ENCODE results near the gene MAP4K4.
A peak's percentile ranks its signal among the peaks of the same experiment; 100 is the strongest.

MAP4K4 gene

DNA sequence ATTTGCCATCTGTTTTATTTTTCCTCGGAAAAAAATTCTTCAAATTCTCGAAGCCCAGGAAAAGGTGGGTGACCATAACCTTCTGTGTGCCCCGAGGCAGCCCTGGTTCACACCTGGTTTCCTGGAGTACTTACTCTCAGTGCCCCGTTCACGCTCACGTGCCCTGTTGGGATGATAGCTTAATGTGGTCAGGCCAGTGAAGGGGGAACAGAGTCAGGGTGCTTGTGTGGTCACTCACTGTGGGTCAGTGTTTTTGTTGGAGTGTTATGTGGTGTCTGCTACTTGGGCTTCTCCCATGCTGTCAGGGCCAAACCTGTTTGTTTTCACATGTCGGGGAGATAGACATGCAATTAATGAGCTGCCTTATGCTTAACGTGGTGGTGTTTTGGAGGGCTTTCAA is 78.1 kb downstream of the MAP4K4 start:
- DNase-seq, result no peak
- intact Hi-C loops (cut with DNase I), result loop anchor here (10.0 kb wide), 1 partner anchor 49 kb away; no protein-coding TSS in a partner anchor

DNA sequence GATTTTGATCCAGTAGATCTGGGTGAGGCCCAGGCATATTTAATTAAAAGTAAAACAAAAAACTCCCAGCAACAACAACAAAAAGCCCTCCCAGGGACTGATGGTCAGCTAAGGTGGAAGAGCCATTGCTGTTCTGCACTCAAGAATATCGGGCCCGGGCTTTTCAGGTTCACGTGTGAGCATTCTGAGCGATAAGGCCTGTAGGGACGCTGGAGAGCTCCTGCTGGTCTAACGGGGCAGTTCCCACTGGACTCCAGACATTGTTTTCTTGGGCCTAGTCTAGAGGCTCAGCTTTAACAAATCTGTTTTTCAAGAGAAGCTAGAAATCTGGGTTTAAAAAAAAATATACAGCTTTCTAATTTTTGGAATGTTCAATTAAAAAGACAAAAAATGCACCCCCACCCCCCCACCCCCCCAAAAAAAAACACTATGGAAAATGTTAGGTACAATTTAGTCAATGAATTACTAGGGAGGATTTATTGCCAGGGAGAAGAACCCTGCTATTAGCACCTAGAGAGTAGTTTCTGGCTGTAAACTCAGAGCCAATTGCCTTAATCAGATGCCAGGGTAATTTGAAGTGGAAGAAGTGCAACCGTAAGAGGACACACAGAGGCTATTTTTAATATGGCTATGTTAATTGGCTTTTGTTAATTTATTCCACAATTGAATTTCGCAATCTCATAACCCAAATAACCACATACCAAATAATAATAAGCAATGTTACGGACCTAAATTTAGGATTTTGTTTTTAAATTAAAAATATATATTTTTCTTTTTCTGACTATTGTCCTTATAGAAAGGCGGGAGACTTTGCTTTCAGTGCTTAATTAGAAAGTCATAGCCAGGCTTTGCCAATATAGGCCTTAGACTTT is 78.9 kb downstream of the MAP4K4 start:
- intact Hi-C loops (cut with DNase I), result loop anchor here (10.0 kb wide), 1 partner anchor 48 kb away; no protein-coding TSS in a partner anchor
- DNase-seq, result peak in 5 of 42 donors; percentile 33 to 73 (median 43)

DNA sequence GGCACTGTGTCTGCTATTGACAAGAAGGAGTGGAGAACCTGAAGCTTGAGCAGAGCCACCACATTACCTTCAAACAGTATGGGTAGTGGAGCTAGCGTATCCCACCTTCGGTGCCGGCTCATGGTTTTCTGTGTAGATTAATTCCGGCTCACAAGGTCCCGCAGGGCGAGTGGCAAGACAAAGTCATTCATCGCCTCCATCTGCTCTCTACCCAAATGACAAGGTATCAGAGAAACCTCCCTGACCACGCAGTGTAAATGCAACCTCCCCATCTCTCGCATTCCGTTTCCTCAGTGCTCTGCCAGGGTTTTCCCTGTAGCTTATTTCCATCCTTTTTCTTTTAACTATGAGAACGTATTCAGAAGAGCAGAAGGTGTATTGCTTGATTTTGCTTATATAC is 79.8 kb downstream of the MAP4K4 start:
- intact Hi-C loops (cut with DNase I), result loop anchor here (10.0 kb wide), 1 partner anchor 47 kb away; no protein-coding TSS in a partner anchor
- no peak for DNase-seq

DNA sequence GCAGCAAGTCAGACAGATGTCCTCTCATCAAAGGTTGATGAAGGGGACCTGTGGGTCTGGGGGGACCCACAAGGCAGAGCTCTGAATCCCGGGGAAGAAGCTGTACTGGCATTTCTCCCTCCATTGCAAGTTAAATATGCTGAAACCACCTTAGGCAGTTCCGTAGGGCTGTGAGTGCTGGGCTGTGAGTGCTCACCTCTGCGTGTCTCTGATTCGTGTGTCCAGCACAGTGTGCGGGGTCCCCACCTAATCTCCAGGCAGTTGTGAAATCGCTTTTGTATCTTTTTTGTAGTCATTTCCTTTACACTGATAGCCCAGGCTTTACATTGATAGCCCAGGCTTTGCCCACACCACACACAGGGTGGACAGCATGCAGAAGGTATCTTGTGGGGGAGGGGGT is 80.6 kb downstream of the MAP4K4 start:
- intact Hi-C loops (cut with DNase I), result loop anchor here (10.0 kb wide), 1 partner anchor 47 kb away; no protein-coding TSS in a partner anchor
- DNase-seq, result no peak

GRCh38 chr2:101779190-101779589 is 81.7 kb downstream of the MAP4K4 start:
- intact Hi-C loops (cut with DNase I), result loop anchor here (10.0 kb wide), 1 partner anchor 46 kb away; no protein-coding TSS in a partner anchor
- DNase-seq, result no peak

- intact Hi-C loops (cut with DNase I), result loop anchor here (5.0 to 10.0 kb wide), 2 partner anchors 45 to 82 kb away; partner anchors contain the start of gene MAP4K4
Observed at GRCh38 chr2:101779656-101780055, 82.1 kb downstream of the MAP4K4 start.

DNA sequence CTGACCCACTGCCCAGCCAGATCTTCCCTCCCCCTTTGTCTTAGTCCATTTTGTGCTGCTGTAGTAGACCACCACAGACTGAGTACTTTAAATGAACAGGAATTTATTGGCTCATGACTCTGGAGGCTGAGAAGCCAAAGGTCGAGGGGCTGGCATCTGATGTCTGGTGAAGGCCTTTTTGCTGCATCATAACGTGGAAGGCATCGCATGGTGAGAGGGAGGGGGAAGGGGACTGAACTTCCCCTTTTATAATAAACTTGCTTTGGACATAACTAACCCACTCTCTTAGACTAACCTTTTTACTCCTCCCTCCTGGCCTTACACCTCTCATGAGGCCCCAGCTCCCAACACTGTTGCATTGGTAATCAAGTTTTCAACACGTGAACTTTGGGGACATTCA is 83.8 kb downstream of the MAP4K4 start:
- no peak for DNase-seq
- intact Hi-C loops (cut with DNase I), result loop anchor here (5.0 kb wide), 1 partner anchor 84 kb away; the partner anchor contains the start of gene MAP4K4

More at GRCh38 chr2:101779656-101780055, 82.1 kb downstream of the MAP4K4 start:
- no peak for DNase-seq

DNA sequence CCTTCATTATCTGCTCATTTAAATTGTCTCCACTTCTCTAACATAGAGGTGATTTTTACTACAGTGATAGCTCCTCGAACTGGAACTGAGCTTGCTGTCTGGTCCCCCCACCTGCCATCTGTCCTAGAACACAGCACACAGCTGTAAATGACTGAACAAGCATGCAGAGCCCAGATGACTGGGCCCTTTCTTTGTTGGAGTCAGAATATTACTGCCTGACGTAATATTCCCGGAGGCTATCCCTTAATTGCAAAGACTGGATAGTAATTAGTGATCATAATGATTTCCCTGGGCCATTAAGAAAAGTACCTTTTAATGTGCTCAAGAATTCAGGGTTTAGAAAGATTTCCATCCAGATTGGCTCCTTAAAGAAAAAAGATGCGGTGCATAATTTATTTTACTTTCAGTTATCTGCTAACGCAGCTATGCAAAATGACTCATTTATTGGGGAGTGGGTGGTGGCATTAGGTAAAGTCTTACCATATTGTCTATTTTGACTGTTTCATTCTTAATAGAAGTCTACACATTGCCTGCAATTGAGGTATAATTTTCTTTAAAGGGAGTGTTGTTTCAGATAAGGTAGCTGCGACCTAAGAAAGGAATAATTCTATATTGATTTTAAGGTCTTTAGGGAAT is 84.4 kb downstream of the MAP4K4 start:
- peak in 9 of 42 donors; percentile 29 to 66 (median 52) for DNase-seq

GRCh38 chr2:101782427-101782792 is 84.9 kb downstream of the MAP4K4 start:
- intact Hi-C loops (cut with DNase I), result loop anchor here (5.0 kb wide), 1 partner anchor 85 kb away; the partner anchor contains the start of gene MAP4K4
- DNase-seq, result no peak

More for the DNA sequence above, 84.4 kb downstream of the MAP4K4 start:
- intact Hi-C loops (cut with DNase I), result loop anchor here (5.0 kb wide), 1 partner anchor 85 kb away; the partner anchor contains the start of gene MAP4K4

DNA sequence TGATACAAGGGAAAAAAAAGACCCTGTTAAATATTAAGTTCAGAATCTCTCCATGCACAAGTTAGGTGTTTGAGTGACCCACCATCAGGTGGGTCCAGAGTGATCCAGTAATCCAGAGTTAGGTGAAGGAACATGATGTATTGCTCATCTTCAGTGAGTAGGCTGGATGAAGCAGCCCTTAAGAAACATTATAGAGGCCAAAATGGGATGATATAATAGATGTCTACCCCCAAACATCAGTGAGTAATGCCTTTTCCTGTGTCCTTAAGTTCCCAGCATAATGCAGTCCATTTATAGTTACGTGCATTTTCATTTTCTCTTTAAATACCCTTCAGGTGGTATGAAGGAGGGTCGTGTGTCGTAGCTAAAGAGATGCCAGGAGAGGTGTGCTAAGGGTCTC is 89.6 kb downstream of the MAP4K4 start:
- no peak for DNase-seq
- intact Hi-C loops (cut with DNase I), result no loop called here

DNA sequence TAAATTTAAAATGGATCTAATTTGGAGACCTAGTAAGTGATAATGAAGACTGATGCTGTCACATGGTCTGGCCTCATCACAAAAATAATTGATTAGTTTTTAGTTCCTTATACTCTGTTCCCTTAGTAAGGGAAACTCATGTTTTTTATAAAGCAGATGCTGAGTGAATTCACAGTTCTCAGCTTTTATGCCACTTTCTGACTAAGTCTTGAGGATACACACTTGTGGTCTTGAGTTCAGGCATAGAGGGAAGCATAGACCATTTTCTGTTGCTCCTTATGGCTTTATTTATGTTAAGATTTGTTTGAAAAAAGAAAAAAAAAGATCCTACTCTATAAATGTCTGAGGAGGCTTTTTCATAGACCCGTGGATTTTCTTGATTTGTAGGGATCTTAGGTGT is 91.1 kb downstream of the MAP4K4 start:
- intact Hi-C loops (cut with DNase I), result no loop called here

GRCh38 chr2:101788995-101789970 is 91.8 kb downstream of the MAP4K4 start:
- DNase-seq, result no peak
- intact Hi-C loops (cut with DNase I), result no loop called here

More for the DNA sequence above, 91.1 kb downstream of the MAP4K4 start:
- DNase-seq, result no peak

DNA sequence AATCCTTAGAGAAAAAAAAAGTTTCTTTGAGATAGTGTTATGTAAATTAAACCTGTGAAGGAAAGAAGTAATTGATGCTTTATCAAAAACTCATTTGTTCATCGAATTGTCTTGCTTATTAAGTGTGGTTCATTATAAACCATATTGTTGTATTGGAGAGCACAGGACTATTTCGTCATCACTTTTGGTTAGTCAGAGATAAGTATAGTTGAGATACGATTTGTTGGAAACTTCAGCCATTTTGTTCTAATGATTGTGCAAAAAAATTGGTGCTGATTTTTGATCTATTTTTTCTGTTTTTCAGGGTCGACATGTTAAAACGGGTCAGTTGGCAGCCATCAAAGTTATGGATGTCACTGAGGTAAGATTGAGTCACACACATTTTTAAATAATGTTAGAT is 92.9 kb downstream of the MAP4K4 start:
- intact Hi-C loops (cut with DNase I), result no loop called here

DNA sequence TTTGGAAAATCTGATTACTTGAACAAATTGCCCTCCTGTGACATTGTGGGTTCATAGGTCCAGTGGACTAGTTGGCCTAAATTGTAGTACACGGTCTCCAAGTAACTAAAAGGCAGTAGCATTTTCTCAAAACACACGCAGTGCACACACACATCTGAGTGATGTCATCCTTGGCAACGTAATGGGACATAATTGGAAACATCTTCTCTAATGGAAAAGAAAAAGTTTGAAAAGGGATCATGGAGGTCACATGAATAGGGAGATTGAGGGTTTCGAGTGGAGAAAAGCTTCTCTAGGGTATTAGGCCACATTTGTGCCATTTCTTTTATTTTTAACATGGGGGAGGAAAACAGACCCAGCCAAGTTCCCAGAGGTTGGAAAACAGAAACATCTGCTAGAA is 93.3 kb downstream of the MAP4K4 start:
- intact Hi-C loops (cut with DNase I), result no loop called here
- no peak for DNase-seq

More for the DNA sequence above, 92.9 kb downstream of the MAP4K4 start:
- DNase-seq, result no peak

GRCh38 chr2:101792208-101792607 is 94.7 kb downstream of the MAP4K4 start:
- no peak for DNase-seq
- intact Hi-C loops (cut with DNase I), result no loop called here

- DNase-seq, result peak in 40 of 42 donors; percentile 37 to 86 (median 64)
- intact Hi-C loops (cut with DNase I), result no loop called here
Observed at GRCh38 chr2:101793277-101793969, 95.9 kb downstream of the MAP4K4 start.

DNA sequence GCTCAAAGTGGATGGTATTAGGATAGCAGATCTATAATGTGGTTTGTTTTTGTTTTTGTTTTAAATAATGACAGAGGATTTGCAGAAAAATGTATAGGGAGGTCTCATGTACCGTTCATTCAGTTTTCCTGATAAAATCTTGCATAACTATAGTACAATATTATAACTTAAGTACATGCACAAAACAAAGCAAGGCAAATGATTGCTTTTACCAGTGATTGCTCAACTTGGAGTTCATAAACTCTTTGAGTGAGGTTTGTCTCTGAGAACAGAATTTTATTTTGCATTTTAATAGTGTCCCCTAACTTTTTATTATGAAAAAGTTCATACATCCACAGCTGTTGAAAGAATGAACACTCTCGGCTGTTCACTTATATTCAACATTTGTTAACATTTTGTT is 96.6 kb downstream of the MAP4K4 start:
- intact Hi-C loops (cut with DNase I), result no loop called here

DNA sequence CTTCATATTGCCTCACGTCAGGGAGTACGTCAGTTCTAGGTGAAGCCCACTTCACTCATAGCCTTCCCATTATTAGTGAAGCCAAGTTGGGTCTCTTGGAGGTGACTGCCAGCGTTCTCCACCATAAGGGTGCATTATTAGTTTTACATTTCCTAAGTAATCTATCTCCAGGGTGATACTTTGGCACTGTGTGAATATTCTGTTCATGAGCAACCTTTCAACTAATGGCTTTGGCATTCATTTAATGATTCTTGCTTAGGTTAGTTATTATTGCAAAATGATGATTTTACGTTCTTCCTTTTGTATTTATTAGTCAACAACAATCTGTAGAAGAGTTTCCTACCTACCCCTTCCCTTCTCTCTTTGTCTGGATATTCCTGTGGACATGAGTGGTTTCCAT is 97.5 kb downstream of the MAP4K4 start:
- intact Hi-C loops (cut with DNase I), result no loop called here

More for the DNA sequence above, 96.6 kb downstream of the MAP4K4 start:
- no peak for DNase-seq

More for the DNA sequence above, 97.5 kb downstream of the MAP4K4 start:
- DNase-seq, result no peak

All from head of caudate nucleus (tissue), 42 donors.